HG03565 (cell line): ENCODE data around the gene GAS6.
"Not testable (repeated sequence)": the region's sequence is repeated elsewhere in the genome, so short reads cannot be mapped to it uniquely, and the experiment has no call there.

Source experiments
- ATAC-seq: cut with Tn5 transposase; IDR thresholded peaks from one replicate; pipeline ENCODE4 v1.9.1; 2021; ENCODE audit warnings: mild to moderate bottlenecking, moderate library complexity; ENCODE audit not compliant: unreplicated experiment

GAS6 gene

GRCh38 chr13:113863524-113864272 lies at the start of gene GAS6:
Gene GAS6, minus strand, starts transcription at chr13:113864076. Its CDS starts 156 bp downstream, at chr13:113863920.
- no peak for ATAC-seq

- ATAC-seq, result not testable (repeated sequence)
These were observed 49.5 kb upstream of the GAS6 start for GRCh38 chr13:113913408-113913807.

- no peak for ATAC-seq
These were observed 48.7 kb upstream of the GAS6 start for GRCh38 chr13:113912596-113912995.

GRCh38 chr13:113907635-113908617 lies 44.0 kb upstream of the GAS6 start:
- no peak for ATAC-seq

GRCh38 chr13:113906571-113906970 lies 42.7 kb upstream of the GAS6 start:
- no peak for ATAC-seq

- no peak for ATAC-seq
These were observed 42.1 kb upstream of the GAS6 start for GRCh38 chr13:113905942-113906341.

- no peak for ATAC-seq
These were observed 41.1 kb upstream of the GAS6 start for GRCh38 chr13:113905018-113905417.

- ATAC-seq, result no peak
These were observed 40.5 kb upstream of the GAS6 start for GRCh38 chr13:113904411-113904810.

GRCh38 chr13:113903912-113904311 lies 40.0 kb upstream of the GAS6 start:
- ATAC-seq, result no peak

GRCh38 chr13:113902986-113903775 lies 39.3 kb upstream of the GAS6 start:
- ATAC-seq, result no peak

GRCh38 chr13:113902481-113902880 lies 38.6 kb upstream of the GAS6 start:
- no peak for ATAC-seq

GRCh38 chr13:113901642-113902041 lies 37.8 kb upstream of the GAS6 start:
- no peak for ATAC-seq

- no peak for ATAC-seq
These were observed 37.4 kb upstream of the GAS6 start for GRCh38 chr13:113901231-113901630.

- ATAC-seq, result no peak
These were observed 36.8 kb upstream of the GAS6 start for GRCh38 chr13:113900646-113901045.

GRCh38 chr13:113898391-113898790 lies 34.5 kb upstream of the GAS6 start:
- no peak for ATAC-seq

- ATAC-seq, result no peak
These were observed 34.1 kb upstream of the GAS6 start for GRCh38 chr13:113897966-113898365.

GRCh38 chr13:113897161-113897560 lies 33.3 kb upstream of the GAS6 start:
- ATAC-seq, result no peak

- no peak for ATAC-seq
These were observed 31.6 kb upstream of the GAS6 start for GRCh38 chr13:113895436-113895835.

- no peak for ATAC-seq
These were observed 27.1 kb upstream of the GAS6 start for GRCh38 chr13:113890774-113891480.

GRCh38 chr13:113889467-113889866 lies 25.6 kb upstream of the GAS6 start:
- no peak for ATAC-seq
